ENCODE results near the gene PRKG1. TPM values are rescaled to one million over a fixed set of nuclear protein-coding genes. Genes with fewer than 3 reads are reported as not detected.

PRKG1 gene
- total RNA-seq, 1 experiment from 2014 or later, result 16.5 TPM

- no peaks in the 10 kb centered on the region for H3K36me3 Mint-ChIP-seq
- H3K4me1 Mint-ChIP-seq, result no peaks in the 10 kb centered on the region
- peaks cover 16% of the 10 kb centered on the region for H3K27me3 Mint-ChIP-seq (ENCODE audit: low read depth)
- TF ChIP-seq ZNF416 (CRISPR knock-in tag; IDR thresholded peaks at IDR 0.05) (no peak), TCF7 (CRISPR knock-in tag; IDR thresholded peaks at IDR 0.05; ENCODE audit: low read depth) (no peak), EMX1 (CRISPR knock-in tag; IDR thresholded peaks at IDR 0.05) (no peak), MYBL2 (CRISPR knock-in tag; IDR thresholded peaks at IDR 0.05) (no peak), FOXJ3 (CRISPR knock-in tag; IDR thresholded peaks at IDR 0.05; ENCODE audit: borderline replicate concordance) (no peak), AR (CRISPR knock-in tag; IDR thresholded peaks at IDR 0.05) (no peak), ZNF232 (CRISPR knock-in tag; IDR thresholded peaks at IDR 0.05) (no peak), TEAD1 (CRISPR knock-in tag; IDR thresholded peaks at IDR 0.05) (no peak), NR3C1 (CRISPR knock-in tag; conservative IDR thresholded peaks at IDR 0.05; ENCODE audit: low read depth) (no peak), FOXK1 (CRISPR knock-in tag; IDR thresholded peaks at IDR 0.05) (no peak)
- CTCF ChIA-PET, result interaction anchor here (1.3 kb wide), 1 partner anchor 8 kb away, joined by 3 read pairs; the partner anchor contains the start of gene DKK1
- DNase-seq (ENCODE audit: low spot score) (no peak), ATAC-seq (no peak)
- POLR2A ChIA-PET, result no interaction called here
- no peak overlapping the region for H3K4me3 Mint-ChIP-seq
- peaks cover 3% of the 10 kb centered on the region; the same call in 1 of the 2 replicates for H3K9me3 Mint-ChIP-seq
- no peak overlapping the region for H3K27ac Mint-ChIP-seq
Measured at GRCh38 chr10:52322323-52322722, 1248.0 kb downstream of the PRKG1 start.

- Mint-ChIP-seq H3K4me1 (no peaks in the 10 kb centered on the region), H3K4me3 (no peak overlapping the region), H3K27ac (no peak overlapping the region), H3K27me3 (ENCODE audit: low read depth) (peaks cover 13% of the 10 kb centered on the region; the same call in 1 of the 2 replicates), H3K36me3 (no peaks in the 10 kb centered on the region), H3K9me3 (peaks cover 3% of the 10 kb centered on the region; the same call in 1 of the 2 replicates)
- ChIA-PET POLR2A (no interaction called here), CTCF (interaction anchor here (1.3 kb wide), 1 partner anchor 9 kb away, joined by 3 read pairs; the partner anchor contains the start of gene DKK1)
- ATAC-seq (no peak), DNase-seq (ENCODE audit: low spot score) (no peak)
- TF ChIP-seq ATF2 (CRISPR knock-in tag; IDR thresholded peaks at IDR 0.05; ENCODE audit: borderline replicate concordance, low read depth) (no peak), ZBTB21 (CRISPR knock-in tag; IDR thresholded peaks at IDR 0.05; ENCODE audit: borderline replicate concordance) (no peak), CREM (CRISPR knock-in tag; IDR thresholded peaks at IDR 0.05) (no peak), ZNF532 (CRISPR knock-in tag; IDR thresholded peaks at IDR 0.05; ENCODE audit: borderline replicate concordance) (no peak), GTF2I (CRISPR knock-in tag; conservative IDR thresholded peaks at IDR 0.05) (no peak), ZMAT4 (CRISPR knock-in tag; IDR thresholded peaks at IDR 0.05) (no peak), AR (CRISPR knock-in tag; IDR thresholded peaks at IDR 0.05) (no peak), AFF4 (CRISPR knock-in tag; IDR thresholded peaks at IDR 0.05; ENCODE audit: borderline replicate concordance) (no peak), PREB (CRISPR knock-in tag; IDR thresholded peaks at IDR 0.05; ENCODE audit: borderline replicate concordance) (no peak)
Measured at GRCh38 chr10:52322936-52323335, 1248.6 kb downstream of the PRKG1 start.

Measured in WTC11 (cell line).